Endothelial cell of umbilical vein (primary cell): ENCODE data around the gene RFFL. TPM values are rescaled to one million over a fixed set of nuclear protein-coding genes. Genes with fewer than 3 reads are reported as not detected.

ENCODE experiments used
- BruUV-seq: library from RNA; stranded (reverse); fragments of 400-500 nt; replicated peaks from 2 replicates; lab custom pipeline; 2021; lab: Mats Ljungman, UMichigan
- CTCF ChIA-PET: fragments of 300-600, 350-600 bp; sonication (Branson Sonifier 250); formaldehyde crosslinking; loops from one replicate; lab custom pipeline; 2021; ENCODE audit warnings: antibody characterized with exemption, inconsistent platforms; lab: Charles Lee
- POLR2A ChIA-PET: fragments of 300-600, 350-600 bp; sonication (Branson Sonifier 250); formaldehyde crosslinking; loops from one replicate; lab custom pipeline; 2021; ENCODE audit warnings: antibody characterized with exemption, inconsistent platforms; lab: Charles Lee
- DNase-seq: peaks from one replicate; pipeline ENCODE4 v3.0.0-alpha.2; 2011; ENCODE audit warnings: low read depth, low spot score
- FAIRE-seq: peaks from 2 replicates; lab custom pipeline; 2011; peaks lifted over from hg19 to GRCh38; lab: Jason Lieb, UNC
- H2AFZ ChIP-seq: 2 replicates; pipeline ENCODE4 v1.6.0; 2012; ENCODE audit warnings: low read depth, low read length, control low read depth, inconsistent platforms
- H3K27ac ChIP-seq: 2 replicates; pipeline ENCODE4 v1.5.1; 2011; ENCODE audit warnings: low read depth, mild to moderate bottlenecking, control low read depth, low read length, moderate library complexity; ENCODE audit not compliant: insufficient read depth
- H3K27me3 ChIP-seq, 2 experiments: 2 replicates each; pipeline versions ENCODE4 v1.6.0 to v1.6.1; 2011; ENCODE audit warnings: low read length in 2 of 2, mixed read lengths in 1 of 2; ENCODE audit not compliant: control insufficient read depth in 2 of 2, insufficient read depth in 2 of 2
- H3K36me3 ChIP-seq, 2 experiments: 2 replicates in 1 of 2; 3 replicates in 1 of 2; pipeline ENCODE4 v1.5.1; 2011; ENCODE audit warnings: low read length in 2 of 2, mild to moderate bottlenecking in 1 of 2, moderate library complexity in 1 of 2; ENCODE audit not compliant: control insufficient read depth in 2 of 2, insufficient read depth in 2 of 2; ENCODE audit errors: extremely low read depth in 1 of 2
- H3K4me1 ChIP-seq: 3 replicates; pipeline ENCODE4 v1.5.1; 2011; ENCODE audit warnings: mild to moderate bottlenecking, low read length; ENCODE audit not compliant: control insufficient read depth, insufficient read depth; ENCODE audit errors: extremely low read depth
- H3K4me2 ChIP-seq: 2 replicates; pipeline ENCODE4 v1.6.1; 2011; ENCODE audit warnings: low read length, control low read depth, mixed read lengths; ENCODE audit not compliant: insufficient read depth
- H3K4me3 ChIP-seq, 3 experiments: fragments of 200-600 bp in 1 of 3; sonication (generic), shearing (Covaris generic) in 1 of 3; replicated peaks in 1 of 3; 2 replicates each; pipeline ENCODE4 v1.5.1; 2011 to 2016; ENCODE audit warnings: control low read depth in 3 of 3, low read length in 3 of 3, mild to moderate bottlenecking in 2 of 3, inconsistent platforms in 1 of 3, low read depth in 1 of 3, moderate library complexity in 1 of 3; ENCODE audit not compliant: insufficient read depth in 1 of 3
- H3K79me2 ChIP-seq: 2 replicates; pipeline ENCODE4 v1.6.0; 2012; ENCODE audit warnings: low read length, inconsistent platforms; ENCODE audit not compliant: control insufficient read depth, insufficient read depth
- H3K9ac ChIP-seq: replicated peaks from 2 replicates; pipeline ENCODE3; 2011; ENCODE audit warnings: low read length, control low read depth; ENCODE audit not compliant: insufficient read depth; ENCODE audit errors: extremely low read depth
- H3K9me1 ChIP-seq: replicated peaks from 3 replicates; pipeline ENCODE4 v1.6.0; 2011; ENCODE audit warnings: mild to moderate bottlenecking, low read length; ENCODE audit not compliant: control insufficient read depth, insufficient read depth; ENCODE audit errors: extremely low read depth
- H3K9me3 ChIP-seq: replicated peaks from 2 replicates; pipeline ENCODE4 v1.5.1; 2012; ENCODE audit warnings: low read length, inconsistent platforms; ENCODE audit not compliant: control insufficient read depth, insufficient read depth
- H4K20me1 ChIP-seq: replicated peaks from 2 replicates; pipeline ENCODE3; 2011; ENCODE audit warnings: mild to moderate bottlenecking, low read length; ENCODE audit not compliant: control insufficient read depth, insufficient read depth; ENCODE audit errors: extremely low read depth
- CTCF ChIP-seq, 2 donors: IDR thresholded peaks; 1 replicate in 1 of 2; 2 replicates in 1 of 2; pipeline ENCODE4 v1.5.1; 2011; ENCODE audit warnings: low read length in 2 of 2, mild to moderate bottlenecking in 2 of 2, moderate library complexity in 2 of 2, control low read depth in 1 of 2, inconsistent platforms in 1 of 2, low read depth in 1 of 2; ENCODE audit not compliant: insufficient read depth in 1 of 2; ENCODE audit errors: extremely low read depth in 1 of 2
- EZH2 ChIP-seq: IDR thresholded peaks from 2 replicates; pipeline ENCODE4 v1.6.1; 2012; ENCODE audit warnings: borderline replicate concordance, low read depth, mild to moderate bottlenecking, moderate library complexity, low read length, inconsistent platforms; ENCODE audit not compliant: severe bottlenecking
- FOS ChIP-seq: IDR thresholded peaks from 2 replicates; pipeline ENCODE4 v1.6.1; 2011; ENCODE audit warnings: mild to moderate bottlenecking, low read length, moderate library complexity, borderline replicate concordance; ENCODE audit not compliant: insufficient read depth
- GATA2 ChIP-seq: IDR thresholded peaks from 2 replicates; pipeline ENCODE4 v1.7.0; 2011; ENCODE audit warnings: low read depth, mild to moderate bottlenecking, moderate library complexity, mixed read lengths, low read length; ENCODE audit not compliant: insufficient read length, insufficient read depth
- JUN ChIP-seq: IDR thresholded peaks from 2 replicates; pipeline ENCODE4 v1.6.1; 2011; ENCODE audit warnings: borderline replicate concordance, low read depth; ENCODE audit not compliant: insufficient read length, insufficient read depth
- MAX ChIP-seq: IDR thresholded peaks from 2 replicates; pipeline ENCODE4 v1.6.1; 2011; ENCODE audit not compliant: insufficient read depth, insufficient read length
- MYC ChIP-seq: IDR thresholded peaks from one replicate; pipeline ENCODE4 v1.6.1; 2011; ENCODE audit warnings: mild to moderate bottlenecking, low read depth, low read length
- POLR2A ChIP-seq: IDR thresholded peaks from 2 replicates; pipeline ENCODE4 v1.6.1; 2012; ENCODE audit warnings: low read depth, mild to moderate bottlenecking, control low read depth, low read length
- POLR2AphosphoS5 ChIP-seq: IDR thresholded peaks from 2 replicates; pipeline ENCODE4 v1.6.1; 2012; ENCODE audit warnings: low read depth, mild to moderate bottlenecking, control low read depth, low read length, moderate library complexity; ENCODE audit not compliant: insufficient read depth
- dilution Hi-C: fragments of 300-500 bp; cut with MboI; formaldehyde crosslinking; loops from one replicate; pipeline ENCODE4 v1.15.0; 2019; ENCODE audit warnings: low sequenced_read_pairs; ENCODE audit not compliant: extremely low pct_ligation_motif_present
- intact Hi-C: fragments of 100-400 bp; cut with micrococcal nuclease; formaldehyde crosslinking; loops from one replicate; pipeline ENCODE4 v1.10.0; 2022
- polyA plus RNA-seq, 4 experiments: library from polyadenylated mRNA; depleted of rRNA in 3 of 4; stranded (reverse) in 3 of 4; unstranded in 1 of 4; fragments of >200 nt; gene quantifications; 2 replicates each; pipeline versions ENCODE4 v1.2.1 to v1.2.3, GENCODE V29; 2011 to 2012; ENCODE audit warnings: missing spikeins in 1 of 4
- total RNA-seq: library from RNA; stranded (reverse); gene quantifications from 2 replicates; pipeline ENCODE4 v1.2.3, GENCODE V29; 2021

RFFL gene
- total and polyA plus RNA-seq, 2 donors (not counting 3 experiments of a cell fraction or from before 2014, with no cell fraction given), result 7.0 to 14.1 TPM

GRCh38 chr17:35044181-35044580 lies 19.3 kb downstream of the RFFL start:
- DNase-seq (no peak), FAIRE-seq (no peak)
- TF ChIP-seq FOS (no peak), GATA2 (no peak), MYC (no peak), CTCF (IDR thresholded peaks at IDR 0.05; ENCODE audit: extremely low read depth in 1 of 2, insufficient read depth in 1 of 2, low read depth in 1 of 2, low read length in 2 of 2) (no peak), EZH2 (no peak), POLR2A (no peak), POLR2AphosphoS5 (no peak), JUN (no peak), MAX (no peak)
- H3K4me1 ChIP-seq, result peaks cover 7% of the 10 kb centered on the region
- ChIA-PET POLR2A (no interaction called here), CTCF (interaction anchor here (1.3 to 1.6 kb wide), 2 partner anchors 19 to 21 kb away, joined by 3 to 5 read pairs; partner anchors contain the start of gene RFFL)
- no peak overlapping the region for H2AFZ ChIP-seq
- no peaks in the 10 kb centered on the region for H3K9me1 ChIP-seq
- intact Hi-C loops, result no loop called here
- peaks cover 4% of the 10 kb centered on the region for H3K79me2 ChIP-seq
- H3K27ac ChIP-seq, result no peak overlapping the region
- H4K20me1 ChIP-seq, result no peaks in the 10 kb centered on the region
- no peaks in the 10 kb centered on the region for H3K36me3 ChIP-seq
- no peaks in the 10 kb centered on the region for H3K9me3 ChIP-seq
- H3K4me2 ChIP-seq, result no peak overlapping the region
- BruUV-seq, result no TSS peak
- H3K27me3 ChIP-seq, result no peaks in the 10 kb centered on the region
- dilution Hi-C loops, result no loop called here
- no peak overlapping the region for H3K9ac ChIP-seq
- no peak overlapping the region for H3K4me3 ChIP-seq
